Measurements from ENCODE around the gene SYNE1. TPM values are rescaled to one million over a fixed set of nuclear protein-coding genes. Genes with fewer than 3 reads are reported as not detected.
"Not testable (repeated sequence)": the region's sequence is repeated elsewhere in the genome, so short reads cannot be mapped to it uniquely, and the experiment has no call there.

Gene SYNE1
- total RNA-seq, 2 experiments from 2014 or later: 17.7 to 24.0 TPM

DNA sequence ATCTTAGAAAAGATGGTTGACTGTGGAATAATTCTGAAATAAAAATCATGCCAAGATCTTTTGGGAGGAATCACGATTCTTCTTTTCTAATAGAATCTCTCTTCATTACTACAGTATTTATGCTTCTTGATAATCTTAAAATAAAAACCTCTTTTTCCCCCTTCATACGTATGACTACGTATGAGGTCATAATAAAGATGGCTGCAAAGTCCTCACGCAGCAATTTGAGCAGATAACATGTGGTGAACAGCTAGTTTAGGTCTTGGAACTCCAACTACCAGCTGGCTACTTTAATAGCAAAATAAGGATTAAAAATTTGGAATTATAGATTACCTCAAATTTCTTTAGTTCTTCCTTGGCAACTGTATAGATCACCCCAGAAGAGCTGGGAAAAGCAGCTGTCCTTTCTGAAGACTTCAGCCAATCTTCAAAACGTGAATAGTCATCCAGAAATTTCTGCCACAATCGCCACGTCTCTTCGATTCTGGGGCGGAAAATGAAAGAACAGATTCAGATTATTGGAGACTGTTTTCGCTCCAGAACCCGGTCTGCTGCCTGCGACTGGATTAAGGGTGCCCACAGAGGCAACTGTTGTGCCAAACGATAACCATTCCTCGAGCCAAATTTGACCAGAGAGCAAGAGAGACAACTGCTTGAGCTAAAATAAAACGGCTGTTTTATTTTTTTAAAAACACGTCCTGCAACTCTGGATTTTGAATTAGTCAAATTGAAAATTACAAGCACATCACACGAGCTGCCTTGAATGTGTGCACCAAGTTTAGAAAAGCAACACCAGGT is 482.4 kb downstream of the SYNE1 start:
- Mint-ChIP-seq H3K9me3 (no peaks in the 10 kb centered on the region), H3K4me1 (ENCODE audit: low read depth) (peaks cover 5% of the 10 kb centered on the region), H3K27me3 (ENCODE audit: low read depth) (no peaks in the 10 kb centered on the region), H3K4me3 (no peak overlapping the region), H3K36me3 (ENCODE audit: low read depth) (peaks cover 20% of the 10 kb centered on the region), H3K27ac (no peak overlapping the region)
- intact Hi-C loops (cut with micrococcal nuclease): no loop called here
- CTCF ChIA-PET: interaction anchor here (1.0 to 2.2 kb wide), 2 partner anchors 16 to 29 kb away, joined by 3 to 8 read pairs; no protein-coding TSS in a partner anchor
- DNase-seq: no peak

DNA sequence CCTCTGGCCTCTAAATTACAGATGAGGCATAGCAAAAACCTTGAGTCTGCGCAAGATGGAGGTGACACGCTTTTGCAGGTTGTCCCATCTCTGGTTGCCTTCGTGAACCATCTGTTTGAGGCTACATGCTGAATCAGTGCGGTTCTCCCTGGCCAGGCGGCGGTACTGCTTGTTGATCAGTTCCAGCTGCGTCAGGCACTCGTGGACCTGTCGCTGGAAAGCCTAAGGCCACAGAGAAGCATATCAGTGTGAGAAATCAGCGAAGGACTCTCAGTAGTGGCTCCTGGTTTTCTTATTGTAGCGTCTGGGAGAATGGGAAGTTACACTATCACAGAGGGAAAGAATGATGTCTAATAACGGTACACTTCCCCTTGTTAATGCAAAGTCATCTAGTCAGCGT is 485.2 kb downstream of the SYNE1 start:
- CTCF ChIA-PET: no interaction called here
- Mint-ChIP-seq H3K36me3 (ENCODE audit: low read depth) (peaks cover 30% of the 10 kb centered on the region), H3K27me3 (ENCODE audit: low read depth) (no peaks in the 10 kb centered on the region), H3K27ac (no peak overlapping the region), H3K9me3 (no peaks in the 10 kb centered on the region), H3K4me3 (no peak overlapping the region), H3K4me1 (ENCODE audit: low read depth) (no peaks in the 10 kb centered on the region)
- intact Hi-C loops (cut with micrococcal nuclease): no loop called here
- DNase-seq: no peak

GRCh38 chr6:152150196-152150595 is 487.0 kb downstream of the SYNE1 start:
- Mint-ChIP-seq H3K36me3 (ENCODE audit: low read depth) (peaks cover 35% of the 10 kb centered on the region), H3K9me3 (no peaks in the 10 kb centered on the region), H3K27ac (peak overlapping the region; percentile 28), H3K4me3 (no peak overlapping the region), H3K27me3 (ENCODE audit: low read depth) (no peaks in the 10 kb centered on the region), H3K4me1 (ENCODE audit: low read depth) (no peaks in the 10 kb centered on the region)
- no peak for DNase-seq
- CTCF ChIA-PET: no interaction called here
- intact Hi-C loops (cut with micrococcal nuclease): no loop called here

GRCh38 chr6:152148412-152148811 is 488.8 kb downstream of the SYNE1 start:
- CTCF ChIA-PET: no interaction called here
- intact Hi-C loops (cut with micrococcal nuclease): no loop called here
- no peak overlapping the region for H3K27ac Mint-ChIP-seq
- no peak for DNase-seq
- H3K9me3 Mint-ChIP-seq: no peaks in the 10 kb centered on the region
- no peaks in the 10 kb centered on the region for H3K4me1 Mint-ChIP-seq (ENCODE audit: low read depth)
- no peaks in the 10 kb centered on the region for H3K27me3 Mint-ChIP-seq (ENCODE audit: low read depth)
- H3K4me3 Mint-ChIP-seq: no peak overlapping the region
- peaks cover 36% of the 10 kb centered on the region for H3K36me3 Mint-ChIP-seq (ENCODE audit: low read depth)

DNA sequence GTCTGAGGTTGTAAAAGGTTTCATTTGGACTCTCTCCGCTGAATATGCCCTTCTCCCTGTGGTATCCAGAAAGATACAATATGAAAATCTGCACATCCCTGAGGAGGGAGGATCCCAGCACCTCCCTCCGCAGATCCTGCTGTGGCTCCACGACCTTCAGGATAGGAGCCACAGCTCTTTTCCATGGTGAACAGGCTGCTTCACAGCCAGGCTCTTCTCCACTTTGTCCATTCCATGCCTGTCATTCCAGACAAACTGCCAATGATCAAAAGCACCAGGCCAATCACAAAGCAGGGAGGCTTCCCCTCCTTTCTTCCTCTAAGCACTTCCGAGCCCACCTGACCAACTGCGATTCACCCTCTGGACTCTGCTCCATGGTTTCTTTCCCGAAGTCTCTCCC is 489.9 kb downstream of the SYNE1 start:
- Mint-ChIP-seq H3K9me3 (no peaks in the 10 kb centered on the region), H3K36me3 (ENCODE audit: low read depth) (peaks cover 39% of the 10 kb centered on the region), H3K4me1 (ENCODE audit: low read depth) (no peaks in the 10 kb centered on the region), H3K27ac (peak overlapping the region; percentile 11), H3K27me3 (ENCODE audit: low read depth) (no peaks in the 10 kb centered on the region), H3K4me3 (no peak overlapping the region)
- CTCF ChIA-PET: no interaction called here
- intact Hi-C loops (cut with micrococcal nuclease): no loop called here
- no peak for DNase-seq

DNA sequence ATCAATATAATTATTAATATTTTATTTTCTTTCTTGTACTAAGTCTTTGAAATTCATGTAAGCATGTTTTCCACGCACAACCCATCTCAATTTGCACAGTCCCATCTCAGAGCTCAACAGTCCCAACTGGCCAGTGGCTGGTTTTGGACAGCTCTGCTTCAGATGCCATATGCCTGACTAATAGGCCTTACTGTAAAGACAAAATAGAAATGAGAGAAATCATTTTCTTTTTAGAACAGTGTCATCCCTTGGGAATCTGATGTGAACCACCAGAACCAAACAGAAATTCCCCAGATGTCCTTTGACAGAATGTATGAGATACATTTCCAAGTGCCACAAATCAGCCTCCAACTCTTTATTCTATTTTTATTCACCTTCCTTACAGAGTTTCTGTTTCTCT is 490.8 kb downstream of the SYNE1 start:
- Mint-ChIP-seq H3K9me3 (no peaks in the 10 kb centered on the region), H3K27me3 (ENCODE audit: low read depth) (no peaks in the 10 kb centered on the region), H3K4me3 (no peak overlapping the region), H3K4me1 (ENCODE audit: low read depth) (no peaks in the 10 kb centered on the region), H3K36me3 (ENCODE audit: low read depth) (peaks cover 34% of the 10 kb centered on the region), H3K27ac (no peak overlapping the region)
- CTCF ChIA-PET: no interaction called here
- DNase-seq: no peak
- intact Hi-C loops (cut with micrococcal nuclease): no loop called here

GRCh38 chr6:152143359-152143758 is 493.8 kb downstream of the SYNE1 start:
- CTCF ChIA-PET: interaction anchor here (1.0 to 2.9 kb wide), 2 partner anchors 18 to 25 kb away, joined by 3 to 11 read pairs; no protein-coding TSS in a partner anchor
- H3K4me1 Mint-ChIP-seq (ENCODE audit: low read depth): no peaks in the 10 kb centered on the region
- H3K4me3 Mint-ChIP-seq: no peak overlapping the region
- peaks cover 22% of the 10 kb centered on the region for H3K36me3 Mint-ChIP-seq (ENCODE audit: low read depth)
- H3K27me3 Mint-ChIP-seq (ENCODE audit: low read depth): no peaks in the 10 kb centered on the region
- no peaks in the 10 kb centered on the region for H3K9me3 Mint-ChIP-seq
- intact Hi-C loops (cut with micrococcal nuclease): no loop called here
- H3K27ac Mint-ChIP-seq: no peak overlapping the region
- no peak for DNase-seq

- Mint-ChIP-seq H3K36me3 (ENCODE audit: low read depth) (peaks cover 14% of the 10 kb centered on the region), H3K4me3 (no peak overlapping the region), H3K27me3 (ENCODE audit: low read depth) (no peaks in the 10 kb centered on the region), H3K27ac (no peak overlapping the region), H3K4me1 (ENCODE audit: low read depth) (no peaks in the 10 kb centered on the region), H3K9me3 (no peaks in the 10 kb centered on the region)
- intact Hi-C loops (cut with micrococcal nuclease): no loop called here
- CTCF ChIA-PET: interaction anchor here (0.6 to 2.9 kb wide), 6 partner anchors 14 to 326 kb away, joined by 3 to 11 read pairs (median 4); no protein-coding TSS in a partner anchor
- DNase-seq: no peak
These were observed 495.1 kb downstream of the SYNE1 start for GRCh38 chr6:152142105-152142504.

GRCh38 chr6:152138344-152138743 is 498.8 kb downstream of the SYNE1 start:
- peaks cover 16% of the 10 kb centered on the region for H3K36me3 Mint-ChIP-seq (ENCODE audit: low read depth)

DNA sequence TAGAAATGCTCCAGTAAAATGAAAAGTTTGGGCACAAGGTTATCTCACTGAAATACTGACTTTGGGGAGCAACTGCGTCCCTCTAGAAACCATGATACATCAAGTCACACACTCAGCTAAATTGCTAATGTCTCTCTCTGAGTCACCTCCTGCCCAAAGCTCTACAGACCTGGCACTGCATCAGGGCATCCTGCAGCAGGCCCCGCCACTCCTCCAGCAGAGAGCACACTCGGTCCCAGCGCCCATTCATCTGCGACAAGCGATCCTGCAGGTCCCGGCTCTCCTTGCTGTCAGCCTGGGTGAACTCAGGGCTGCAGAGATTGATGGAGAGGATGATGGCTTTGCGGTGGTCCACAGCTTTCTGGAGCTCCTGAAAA is 500.7 kb downstream of the SYNE1 start:
- H3K4me3 Mint-ChIP-seq: no peak overlapping the region
- H3K9me3 Mint-ChIP-seq: no peaks in the 10 kb centered on the region
- CTCF ChIA-PET: interaction anchor here (0.6 to 0.9 kb wide), 3 partner anchors 10 to 133 kb away, joined by 3 to 4 read pairs (median 3); no protein-coding TSS in a partner anchor
- H3K36me3 Mint-ChIP-seq (ENCODE audit: low read depth): peaks cover 19% of the 10 kb centered on the region
- H3K27ac Mint-ChIP-seq: peak overlapping the region; percentile 14
- intact Hi-C loops (cut with micrococcal nuclease): no loop called here
- DNase-seq: no peak
- H3K4me1 Mint-ChIP-seq (ENCODE audit: low read depth): no peaks in the 10 kb centered on the region
- no peaks in the 10 kb centered on the region for H3K27me3 Mint-ChIP-seq (ENCODE audit: low read depth)

More at GRCh38 chr6:152138344-152138743, 498.8 kb downstream of the SYNE1 start:
- CTCF ChIA-PET; H3K4me3 Mint-ChIP-seq; H3K9me3 Mint-ChIP-seq; H3K27me3 Mint-ChIP-seq (ENCODE audit: low read depth); H3K4me1 Mint-ChIP-seq (ENCODE audit: low read depth); DNase-seq; intact Hi-C loops (cut with micrococcal nuclease); H3K27ac Mint-ChIP-seq: not testable (repeated sequence)

GRCh38 chr6:152135755-152136448 is 501.3 kb downstream of the SYNE1 start:
- no peak for DNase-seq
- H3K4me3 Mint-ChIP-seq: no peak overlapping the region
- CTCF ChIA-PET: interaction anchor here (0.9 to 1.4 kb wide), 2 partner anchors 11 kb away, joined by 3 read pairs; no protein-coding TSS in a partner anchor
- intact Hi-C loops (cut with micrococcal nuclease): no loop called here
- H3K4me1 Mint-ChIP-seq (ENCODE audit: low read depth): no peaks in the 10 kb centered on the region
- H3K27ac Mint-ChIP-seq: no peak overlapping the region
- H3K27me3 Mint-ChIP-seq (ENCODE audit: low read depth): no peaks in the 10 kb centered on the region
- no peaks in the 10 kb centered on the region for H3K9me3 Mint-ChIP-seq
- H3K36me3 Mint-ChIP-seq (ENCODE audit: low read depth): peaks cover 19% of the 10 kb centered on the region

DNA sequence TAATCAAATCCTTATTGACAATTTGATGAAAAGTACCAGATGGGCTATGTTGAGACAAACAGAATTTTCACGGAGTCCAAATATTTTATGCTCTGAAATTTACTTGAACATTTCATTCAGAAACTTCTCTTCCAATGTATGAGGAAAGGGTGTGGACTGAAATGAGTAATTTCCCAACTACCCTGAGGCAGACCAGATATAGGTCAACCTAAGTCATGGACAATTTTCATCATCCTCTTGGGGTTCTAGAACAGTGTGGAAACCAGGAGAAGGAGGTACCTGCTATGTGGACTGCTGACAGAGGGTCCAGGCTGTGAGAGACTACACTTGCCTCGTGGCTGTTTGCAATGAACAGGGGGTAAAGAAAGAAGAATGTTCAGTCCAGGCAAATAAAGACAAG is 506.7 kb downstream of the SYNE1 start:
- H3K27me3 Mint-ChIP-seq (ENCODE audit: low read depth): no peaks in the 10 kb centered on the region
- no peak overlapping the region for H3K4me3 Mint-ChIP-seq
- no peaks in the 10 kb centered on the region for H3K9me3 Mint-ChIP-seq
- peaks cover 29% of the 10 kb centered on the region for H3K36me3 Mint-ChIP-seq (ENCODE audit: low read depth)
- DNase-seq: no peak
- peak overlapping the region; percentile 39 for H3K27ac Mint-ChIP-seq
- peaks cover 2% of the 10 kb centered on the region for H3K4me1 Mint-ChIP-seq (ENCODE audit: low read depth)
- CTCF ChIA-PET: interaction anchor here (0.8 kb wide), 1 partner anchor 365 kb away, joined by 3 read pairs; no protein-coding TSS in a partner anchor
- intact Hi-C loops (cut with micrococcal nuclease): no loop called here
